ENCODE measurements around the gene DCTN3. TPM values are rescaled to one million over a fixed set of nuclear protein-coding genes. Genes with fewer than 3 reads are reported as not detected.

Gene DCTN3
- total and polyA plus RNA-seq, 2 experiments from 2014 or later: 75.0 to 83.1 TPM

GRCh38 chr9:34652602-34653000 lies 32.3 kb upstream of the DCTN3 start:
- no peaks in the 10 kb centered on the region for H3K9me3 ChIP-seq (ENCODE audit: low read depth)
- no peak for DNase-seq (ENCODE audit: low spot score)
- peak overlapping the region; percentile 87 for H3K4me2 ChIP-seq
- no peaks in the 10 kb centered on the region for H4K20me1 ChIP-seq (ENCODE audit: insufficient read depth, poor library complexity, severe bottlenecking)
- H3K27me3 ChIP-seq: no peaks in the 10 kb centered on the region
- peaks cover 45% of the 10 kb centered on the region for H3K4me1 ChIP-seq (ENCODE audit: insufficient read depth)
- H3K79me2 ChIP-seq: peaks cover 25% of the 10 kb centered on the region
- peak overlapping the region; percentile 94 for H3K27ac ChIP-seq
- H3K36me3 ChIP-seq (replicated peaks; ENCODE audit: insufficient read depth, low read depth): no peaks in the 10 kb centered on the region
- TF ChIP-seq EZH2phosphoT487 (IDR thresholded peaks at IDR 0.05; ENCODE audit: low read depth, severe bottlenecking, unreplicated experiment) (no peak), EZH2 (IDR thresholded peaks at IDR 0.05; ENCODE audit: borderline replicate concordance) (no peak), CTCF (IDR thresholded peaks at IDR 0.05; ENCODE audit: poor library complexity) (no peak)
- 45% methylated on average over 5 of the region's 5 CpGs for WGBS (ENCODE audit: low lambda C conversion rate, missing lambda C conversion rate)
- no peak overlapping the region for H2AFZ ChIP-seq
- no peaks in the 10 kb centered on the region for H3K9me2 ChIP-seq (replicated peaks; ENCODE audit: insufficient read depth)
- H3K4me3 ChIP-seq: no peak overlapping the region

- Histone ChIP-seq H3K9me2 (replicated peaks; ENCODE audit: insufficient read depth) (no peaks in the 10 kb centered on the region), H3K4me2 (peak within 1 kb of the TSS; percentile 87), H3K79me2 (peaks cover 30% of the 10 kb centered on the region), H3K36me3 (replicated peaks; ENCODE audit: insufficient read depth, low read depth) (no peaks in the 10 kb centered on the region), H2AFZ (peak within 1 kb of the TSS; percentile 12), H3K4me1 (ENCODE audit: insufficient read depth) (peaks cover 49% of the 10 kb centered on the region), H3K4me3 (no peak within 1 kb of the TSS), H3K27ac (peak within 1 kb of the TSS; percentile 94), H3K27me3 (no peaks in the 10 kb centered on the region), H4K20me1 (ENCODE audit: insufficient read depth, poor library complexity, severe bottlenecking) (no peaks in the 10 kb centered on the region), H3K9me3 (ENCODE audit: low read depth) (no peaks in the 10 kb centered on the region)
- peak; percentile 92 for DNase-seq (ENCODE audit: low spot score)
- WGBS (ENCODE audit: low lambda C conversion rate, missing lambda C conversion rate): 3% methylated on average over 15 of the region's 24 CpGs
- no peak for TF ChIP-seq EZH2phosphoT487 (IDR thresholded peaks at IDR 0.05; ENCODE audit: low read depth, severe bottlenecking, unreplicated experiment)
- TF ChIP-seq EZH2 (IDR thresholded peaks at IDR 0.05; ENCODE audit: borderline replicate concordance): no peak
- TF ChIP-seq CTCF (IDR thresholded peaks at IDR 0.05; ENCODE audit: poor library complexity): no peak
Observed at GRCh38 chr9:34651876-34652601, 31.7 kb upstream of the DCTN3 start, which contains the start of gene IL11RA. IL11RA (plus strand) TSS chr9:34652185; CDS start chr9:34655218, 3,033 bp downstream.

- WGBS (ENCODE audit: low lambda C conversion rate, missing lambda C conversion rate): 74% methylated on average over 4 of the region's 4 CpGs
- H3K9me3 ChIP-seq (ENCODE audit: low read depth): no peaks in the 10 kb centered on the region
- DNase-seq (ENCODE audit: low spot score): peak; percentile 48
- peaks cover 30% of the 10 kb centered on the region for H3K79me2 ChIP-seq
- peaks cover 49% of the 10 kb centered on the region for H3K4me1 ChIP-seq (ENCODE audit: insufficient read depth)
- H3K27me3 ChIP-seq: no peaks in the 10 kb centered on the region
- H3K36me3 ChIP-seq (replicated peaks; ENCODE audit: insufficient read depth, low read depth): no peaks in the 10 kb centered on the region
- no peak overlapping the region for H3K4me3 ChIP-seq
- TF ChIP-seq CTCF (IDR thresholded peaks at IDR 0.05; ENCODE audit: poor library complexity) (no peak), EZH2 (IDR thresholded peaks at IDR 0.05; ENCODE audit: borderline replicate concordance) (no peak), EZH2phosphoT487 (IDR thresholded peaks at IDR 0.05; ENCODE audit: low read depth, severe bottlenecking, unreplicated experiment) (no peak)
- no peak overlapping the region for H2AFZ ChIP-seq
- no peaks in the 10 kb centered on the region for H3K9me2 ChIP-seq (replicated peaks; ENCODE audit: insufficient read depth)
- no peaks in the 10 kb centered on the region for H4K20me1 ChIP-seq (ENCODE audit: insufficient read depth, poor library complexity, severe bottlenecking)
- peak overlapping the region; percentile 94 for H3K27ac ChIP-seq
- peak overlapping the region; percentile 87 for H3K4me2 ChIP-seq
Observed at GRCh38 chr9:34651321-34651720, 31.0 kb upstream of the DCTN3 start.
